GM19099 (cell line): ENCODE data around the gene NBPF15.
"Not testable (repeated sequence)": the region's sequence is repeated elsewhere in the genome, so short reads cannot be mapped to it uniquely, and the experiment has no call there.

Source experiments
- POLR2A ChIP-seq: IDR thresholded peaks from 3 replicates; pipeline ENCODE4 v1.6.1; 2011; ENCODE audit warnings: low read depth; ENCODE audit not compliant: insufficient read length; ENCODE audit errors: extremely low read depth

NBPF15 gene

GRCh38 chr1:144461136-144461759 lies at the start of gene NBPF15:
NBPF15 (minus strand) TSS chr1:144461669; CDS start chr1:144440003, 21,666 bp downstream.
- not testable (repeated sequence) for TF ChIP-seq POLR2A

- TF ChIP-seq POLR2A: peak; percentile 97
Measured at GRCh38 chr1:144412491-144413403, 48.7 kb downstream of the NBPF15 start.
